Liver (tissue), 9 donors: ENCODE results near the gene ASB7. TPM values are rescaled to one million over a fixed set of nuclear protein-coding genes. Genes with fewer than 3 reads are reported as not detected.

ENCODE experiments used
- DNase-seq: peaks from one replicate; pipeline ENCODE4 v3.0.0-alpha.2; 2017; ENCODE audit warnings: low spot score
- H3K27ac ChIP-seq, 2 donors: one replicate each; pipeline ENCODE4 v1.7.0; 2013; ENCODE audit warnings: inconsistent platforms in 2 of 2, low read length in 2 of 2, control low read depth in 1 of 2, low read depth in 1 of 2, mild to moderate bottlenecking in 1 of 2
- H3K27me3 ChIP-seq, 4 donors: one replicate each; pipeline versions ENCODE4 v1.6.1 to v1.7.0; 2013; ENCODE audit warnings: low read length in 3 of 4, inconsistent platforms in 1 of 4, mild to moderate bottlenecking in 1 of 4, moderate library complexity in 1 of 4; ENCODE audit not compliant: control insufficient read depth in 4 of 4, insufficient read depth in 4 of 4
- H3K36me3 ChIP-seq, 4 donors: one replicate each; pipeline versions ENCODE4 v1.6.1 to v1.7.0; 2013; ENCODE audit warnings: low read length in 3 of 4, mild to moderate bottlenecking in 3 of 4, low read depth in 1 of 4, moderate library complexity in 1 of 4; ENCODE audit not compliant: control insufficient read depth in 4 of 4, insufficient read depth in 3 of 4
- H3K4me1 ChIP-seq, 4 donors: one replicate each; pipeline versions ENCODE4 v1.6.1 to v1.7.0; 2013; ENCODE audit warnings: low read length in 3 of 4, mild to moderate bottlenecking in 3 of 4, moderate library complexity in 1 of 4; ENCODE audit not compliant: control insufficient read depth in 4 of 4, insufficient read depth in 4 of 4
- H3K4me3 ChIP-seq, 3 donors: one replicate each; pipeline versions ENCODE4 v1.6.1 to v1.7.0; 2013; ENCODE audit warnings: low read length in 3 of 3, control low read depth in 1 of 3, low read depth in 1 of 3, mild to moderate bottlenecking in 1 of 3
- H3K9ac ChIP-seq, 2 donors: one replicate each; pipeline ENCODE4 v1.7.0; 2013; ENCODE audit warnings: low read length in 2 of 2, mild to moderate bottlenecking in 2 of 2, moderate library complexity in 2 of 2, control low read depth in 1 of 2, low read depth in 1 of 2
- H3K9me3 ChIP-seq, 4 donors: one replicate each; pipeline versions ENCODE4 v1.6.1 to v1.7.0; 2013; ENCODE audit warnings: low read length in 3 of 4; ENCODE audit not compliant: control insufficient read depth in 4 of 4
- ATF3 ChIP-seq: IDR thresholded peaks from 2 replicates; pipeline ENCODE4 v1.6.1; 2016; ENCODE audit warnings: antibody characterized with exemption
- CTCF ChIP-seq: fragments of 150-350 bp; IDR thresholded peaks from 2 replicates; pipeline ENCODE4 v1.5.1; 2017; ENCODE audit warnings: improper control_type of control experiment, low read depth, low read length; ENCODE audit not compliant: missing input control
- EGR1 ChIP-seq, 2 donors: IDR thresholded peaks; 2 replicates each; pipeline ENCODE4 v1.6.1; 2016 to 2018; ENCODE audit warnings: antibody characterized with exemption in 2 of 2, low read depth in 2 of 2
- FOXA1 ChIP-seq: IDR thresholded peaks from 2 replicates; pipeline ENCODE4 v1.6.1; 2016; ENCODE audit warnings: antibody characterized with exemption
- FOXA2 ChIP-seq: IDR thresholded peaks from 2 replicates; pipeline ENCODE4 v1.6.1; 2016; ENCODE audit warnings: antibody characterized with exemption
- GABPA ChIP-seq, 2 donors: IDR thresholded peaks in 1 of 2; conservative IDR thresholded peaks in 1 of 2; 2 replicates each; pipeline ENCODE4 v1.6.1; 2016; ENCODE audit warnings: antibody characterized with exemption in 2 of 2, mild to moderate bottlenecking in 1 of 2, moderate library complexity in 1 of 2
- HNF4A ChIP-seq, 2 donors: conservative IDR thresholded peaks; 2 replicates each; pipeline ENCODE4 v1.6.1; 2016; ENCODE audit warnings: antibody characterized with exemption in 2 of 2, mild to moderate bottlenecking in 2 of 2
- HNF4G ChIP-seq: IDR thresholded peaks from 2 replicates; pipeline ENCODE4 v1.6.1; 2016; ENCODE audit warnings: antibody characterized with exemption
- JUND ChIP-seq, 2 donors: IDR thresholded peaks; 2 replicates each; pipeline ENCODE4 v1.6.1; 2016; ENCODE audit warnings: antibody characterized with exemption in 2 of 2
- MAX ChIP-seq: IDR thresholded peaks from 2 replicates; pipeline ENCODE4 v1.6.1; 2016; ENCODE audit warnings: antibody characterized with exemption
- NR2F2 ChIP-seq: IDR thresholded peaks from 2 replicates; pipeline ENCODE4 v1.6.1; 2016; ENCODE audit warnings: antibody characterized with exemption
- RAD21 ChIP-seq, 2 donors: IDR thresholded peaks; 2 replicates each; pipeline ENCODE4 v1.6.1; 2016; ENCODE audit warnings: antibody characterized with exemption in 2 of 2, mild to moderate bottlenecking in 2 of 2
- REST ChIP-seq: IDR thresholded peaks from 2 replicates; pipeline ENCODE4 v1.6.1; 2016; ENCODE audit warnings: antibody characterized with exemption, mild to moderate bottlenecking
- RXRA ChIP-seq, 2 donors: IDR thresholded peaks; 2 replicates each; pipeline ENCODE4 v1.6.1; 2017 to 2018; ENCODE audit warnings: antibody characterized with exemption in 2 of 2, mild to moderate bottlenecking in 1 of 2
- SP1 ChIP-seq: IDR thresholded peaks from 2 replicates; pipeline ENCODE4 v1.6.1; 2018; ENCODE audit warnings: antibody characterized with exemption, mild to moderate bottlenecking
- TAF1 ChIP-seq: conservative IDR thresholded peaks from 2 replicates; pipeline ENCODE4 v1.6.1; 2016; ENCODE audit warnings: antibody characterized with exemption, mild to moderate bottlenecking
- YY1 ChIP-seq: IDR thresholded peaks from 2 replicates; pipeline ENCODE4 v1.6.1; 2016; ENCODE audit warnings: antibody characterized with exemption, mild to moderate bottlenecking
- ZBTB33 ChIP-seq: IDR thresholded peaks from 2 replicates; pipeline ENCODE4 v1.6.1; 2016; ENCODE audit warnings: antibody characterized with exemption
- WGBS: extraction: QIAGEN DNeasy Blood & Tissue Kit; methylation state at CpG from one replicate; pipeline ENCODE4 v1.1.7; 2013; 5-methylcytosine and 5-hydroxymethylcytosine counted together
- polyA plus RNA-seq, 2 donors: library from polyadenylated mRNA; stranded (reverse) in 1 of 2; unstranded in 1 of 2; fragments of 200-250 nt in 1 of 2; fragments of >200 nt in 1 of 2; fragmentation: Nextera tagmentation in 1 of 2; extraction: Ambion mirVana in 1 of 2; gene quantifications; one replicate each; pipeline versions ENCODE4 v1.2.1 to v1.2.3, GENCODE V29; 2013 to 2015
- total RNA-seq, 2 donors: library from RNA; depleted of rRNA; stranded (reverse); fragments of >200 nt; gene quantifications; one replicate each; pipeline ENCODE4 v1.2.3, GENCODE V29; 2014
- donor health status: healthy.
- donor health status: healthy.
- donor health status: healthy.
- donor health status: healthy.
- donor health status: healthy.

Gene ASB7
- total and polyA plus RNA-seq, 4 donors: 3.7 to 12.6 (median 6.5) TPM

- 94% methylated on average over 5 of the region's 5 CpGs for WGBS
- H3K36me3 ChIP-seq: peaks cover 0 to 4% (median 2%) of the 10 kb centered on the region in 4 donors
- DNase-seq: no peak
- H3K4me3 ChIP-seq: no peak overlapping the region
- no peak overlapping the region for H3K27ac ChIP-seq
- H3K9me3 ChIP-seq: no peaks in the 10 kb centered on the region
- H3K9ac ChIP-seq: no peak overlapping the region
- no peak for TF ChIP-seq MAX
- no peak for TF ChIP-seq FOXA1
- no peak for TF ChIP-seq JUND (IDR thresholded peaks at IDR 0.05)
- TF ChIP-seq YY1: no peak
- no peak for TF ChIP-seq CTCF
- TF ChIP-seq HNF4G: no peak
- TF ChIP-seq FOXA2: no peak
- TF ChIP-seq RAD21 (IDR thresholded peaks at IDR 0.05): no peak
- TF ChIP-seq GABPA (IDR thresholded peaks at IDR 0.05 in 1 of 2, conservative IDR thresholded peaks at IDR 0.05 in 1 of 2): no peak
- no peak for TF ChIP-seq HNF4A (conservative IDR thresholded peaks at IDR 0.05)
- no peak for TF ChIP-seq EGR1 (IDR thresholded peaks at IDR 0.05; ENCODE audit: low read depth in 2 of 2)
- TF ChIP-seq ZBTB33: no peak
- no peak for TF ChIP-seq TAF1
- TF ChIP-seq REST: no peak
- TF ChIP-seq NR2F2: no peak
- no peak for TF ChIP-seq RXRA (IDR thresholded peaks at IDR 0.05)
- no peak for TF ChIP-seq SP1
- no peak for TF ChIP-seq ATF3
- H3K27me3 ChIP-seq: no peaks in the 10 kb centered on the region
- H3K4me1 ChIP-seq: peaks cover 0 to 6% (median 1%) of the 10 kb centered on the region in 4 donors
These were observed 43.3 kb downstream of the ASB7 start for GRCh38 chr15:100645671-100646070.
